GM23338 (cell line): Measurements from ENCODE around the gene DCUN1D2. TPM values are rescaled to one million over a fixed set of nuclear protein-coding genes. Genes with fewer than 3 reads are reported as not detected.

Experiments
- ATAC-seq: fragments of 200-7000 bp; cut with Tn5 transposase; 3 replicates; pipeline ENCODE4 v1.9.1; 2020
- DNase-seq: peaks from one replicate; pipeline ENCODE4 v3.0.0-alpha.2; 2015; ENCODE audit warnings: low spot score
- H2AFZ ChIP-seq: fragments of 200-600 bp; sonication (generic); 2 replicates; pipeline ENCODE4 v1.8.0; 2016; ENCODE audit warnings: antibody characterized with exemption, mild to moderate bottlenecking, moderate library complexity
- H3F3A ChIP-seq: fragments of 200-600 bp; sonication (generic); replicated peaks from 2 replicates; pipeline ENCODE4 v1.8.0; 2017; ENCODE audit warnings: antibody characterized with exemption, mixed run types, low read depth
- H3K27ac ChIP-seq: fragments of 200-600 bp; sonication (generic); 2 replicates; pipeline ENCODE4 v1.6.1; 2016; ENCODE audit warnings: low read depth
- H3K27me3 ChIP-seq: fragments of 200-600 bp; sonication (generic); 2 replicates; pipeline ENCODE4 v1.8.0; 2016; ENCODE audit warnings: mild to moderate bottlenecking, mixed run types, moderate library complexity; ENCODE audit not compliant: insufficient read depth
- H3K36me3 ChIP-seq: fragments of 200-600 bp; sonication (generic); 2 replicates; pipeline ENCODE4 v1.8.0; 2016; ENCODE audit warnings: mild to moderate bottlenecking; ENCODE audit not compliant: insufficient read depth
- H3K4me1 ChIP-seq: fragments of 200-600 bp; sonication (generic); 2 replicates; pipeline ENCODE4 v1.8.0; 2016; ENCODE audit warnings: mild to moderate bottlenecking, moderate library complexity; ENCODE audit not compliant: insufficient read depth
- H3K4me2 ChIP-seq: fragments of 200-600 bp; sonication (generic); 2 replicates; pipeline ENCODE4 v1.7.1; 2017; ENCODE audit warnings: mixed run types
- H3K4me3 ChIP-seq: fragments of 200-600 bp; sonication (generic); 2 replicates; pipeline ENCODE4 v1.6.1; 2016; ENCODE audit warnings: mixed run types
- H3K79me2 ChIP-seq: fragments of 200-600 bp; sonication (generic); replicated peaks from 2 replicates; pipeline ENCODE4 v1.8.0; 2017; ENCODE audit warnings: mild to moderate bottlenecking; ENCODE audit not compliant: insufficient read depth
- H3K9me2 ChIP-seq: fragments of 200-600 bp; sonication (generic); 2 replicates; pipeline ENCODE4 v1.8.0; 2017; ENCODE audit not compliant: insufficient read depth
- H4K20me1 ChIP-seq: fragments of 200-600 bp; sonication (generic); replicated peaks from 2 replicates; pipeline ENCODE4 v1.8.0; 2017; ENCODE audit warnings: mild to moderate bottlenecking; ENCODE audit not compliant: insufficient read depth
- H3K27ac Mint-ChIP-seq: 2 replicates; pipeline ENCODE4 v1.8.0; 2020; ENCODE audit warnings: inconsistent platforms, mild to moderate bottlenecking, moderate library complexity, mixed read lengths
- H3K27me3 Mint-ChIP-seq: 3 replicates; pipeline ENCODE4 v1.8.0; 2022; ENCODE audit warnings: low read depth, mild to moderate bottlenecking, moderate library complexity, mixed read lengths, inconsistent platforms; ENCODE audit not compliant: insufficient read depth, poor library complexity
- H3K36me3 Mint-ChIP-seq: 3 replicates; pipeline ENCODE4 v1.8.0; 2021; ENCODE audit warnings: low read depth, mild to moderate bottlenecking, inconsistent platforms, moderate library complexity, mixed read lengths
- H3K4me1 Mint-ChIP-seq: 3 replicates; pipeline ENCODE4 v1.8.0; 2020; ENCODE audit warnings: mild to moderate bottlenecking, inconsistent platforms, mixed read lengths
- H3K4me3 Mint-ChIP-seq: 3 replicates; pipeline ENCODE4 v1.8.0; 2021; ENCODE audit warnings: moderate library complexity, mild to moderate bottlenecking, inconsistent platforms, mixed read lengths
- H3K9me3 Mint-ChIP-seq: 3 replicates; pipeline ENCODE4 v1.8.0; 2020; ENCODE audit warnings: moderate library complexity, mild to moderate bottlenecking, inconsistent platforms, mixed read lengths
- CTCF ChIP-seq, 2 experiments: fragments of 200-600 bp in 1 of 2; sonication (generic) in 1 of 2; conservative IDR thresholded peaks; 2 replicates each; pipeline versions ENCODE4 v1.5.1 to v1.6.1; 2016 to 2017; ENCODE audit warnings: antibody characterized with exemption in 2 of 2, low read depth in 2 of 2, mild to moderate bottlenecking in 2 of 2, moderate library complexity in 1 of 2
- EZH2phosphoT487 ChIP-seq: fragments of 200-600 bp; sonication (generic); IDR thresholded peaks from one replicate; pipeline ENCODE4 v1.8.1; 2018; ENCODE audit warnings: antibody characterized with exemption; ENCODE audit not compliant: unreplicated experiment
- JUNB ChIP-seq: IDR thresholded peaks from one replicate; pipeline ENCODE4 v1.6.1; 2016; ENCODE audit warnings: antibody characterized with exemption; ENCODE audit not compliant: unreplicated experiment
- NANOG ChIP-seq: IDR thresholded peaks from 2 replicates; pipeline ENCODE4 v1.6.1; 2016; ENCODE audit warnings: antibody characterized with exemption, borderline replicate concordance
- ZNF114 ChIP-seq: fragments of 250-450 bp; sonication (Bioruptor Pico); IDR thresholded peaks from 2 replicates; pipeline ENCODE4 v1.5.0; 2020; ENCODE audit warnings: mild to moderate bottlenecking, moderate library complexity
- ZNF331 ChIP-seq: fragments of 250-450 bp; sonication (Bioruptor Pico); IDR thresholded peaks from 2 replicates; pipeline ENCODE4 v1.5.0; 2020; ENCODE audit warnings: low read depth, mild to moderate bottlenecking, moderate library complexity
- ZNF462 ChIP-seq: fragments of 250-450 bp; sonication (Bioruptor Pico); IDR thresholded peaks from 2 replicates; pipeline ENCODE4 v1.5.0; 2020; ENCODE audit warnings: mild to moderate bottlenecking, moderate library complexity
- polyA plus RNA-seq: library from polyadenylated mRNA; unstranded; fragments of >200 nt; fragmentation: Nextera tagmentation; extraction: Ambion mirVana; gene quantifications from 2 replicates; pipeline ENCODE4 v1.2.1, GENCODE V29; 2016
- total RNA-seq: library from RNA; depleted of rRNA; stranded (reverse); fragments of >200 nt; shearing (Covaris generic); gene quantifications from 2 replicates; pipeline ENCODE4 v1.2.3, GENCODE V29; 2014

The DCUN1D2 gene
- total and polyA plus RNA-seq, 2 experiments from 2014 or later, result 12.3 to 38.0 TPM

- no peak for TF ChIP-seq ZNF462 (CRISPR knock-in tag)
Observed at GRCh38 chr13:113456116-113456702, 34.3 kb downstream of the DCUN1D2 start (continued).

- Histone ChIP-seq H4K20me1 (no peaks in the 10 kb centered on the region; the same call in 1 of the 2 replicates), H3K36me3 (peaks cover 28% of the 10 kb centered on the region; the same call in 1 of the 2 replicates), H2AFZ (no peak overlapping the region), H3F3A (0 out of 2 replicates have a peak, but pooled peaks cover 6% of the 10 kb centered on the region), H3K4me3 (no peak overlapping the region), H3K27ac (no peak overlapping the region), H3K27me3 (no peaks in the 10 kb centered on the region), H3K4me1 (peaks cover 7% of the 10 kb centered on the region; the same call in 1 of the 2 replicates), H3K9me2 (no peaks in the 10 kb centered on the region), H3K79me2 (no peaks in the 10 kb centered on the region), H3K4me2 (no peak overlapping the region)
- H3K9me3 Mint-ChIP-seq, result no peaks in the 10 kb centered on the region
- no peak overlapping the region; the same call in 1 of the 2 replicates for H3K27ac Mint-ChIP-seq
- H3K27me3 Mint-ChIP-seq, result peaks cover 14% of the 10 kb centered on the region
- no peak for ATAC-seq
- peaks cover 49% of the 10 kb centered on the region for H3K36me3 Mint-ChIP-seq
- peaks cover 6% of the 10 kb centered on the region; the same call in 2 of the 3 replicates for H3K4me1 Mint-ChIP-seq
- H3K4me3 Mint-ChIP-seq, result no peak overlapping the region
- no peak for DNase-seq
- TF ChIP-seq EZH2phosphoT487, result no peak
- no peak for TF ChIP-seq ZNF331 (CRISPR knock-in tag)
- TF ChIP-seq JUNB, result no peak
- no peak for TF ChIP-seq CTCF (conservative IDR thresholded peaks at IDR 0.05; ENCODE audit: low read depth in 2 of 2)
- no peak for TF ChIP-seq NANOG
- TF ChIP-seq ZNF462 (CRISPR knock-in tag), result no peak
- no peak for TF ChIP-seq ZNF114 (CRISPR knock-in tag)
Observed at GRCh38 chr13:113455384-113455783, 35.1 kb downstream of the DCUN1D2 start.
